CD14-positive monocyte (primary cell): ENCODE data around the gene SF1. TPM values are rescaled to one million over a fixed set of nuclear protein-coding genes. Genes with fewer than 3 reads are reported as not detected.

Experiments
- DNase-seq, 3 donors: peaks; one replicate each; pipeline ENCODE4 v3.0.0-alpha.2; 2011 to 2022
- H2AFZ ChIP-seq: 2 replicates; pipeline ENCODE4 v1.6.0; 2012; ENCODE audit warnings: mild to moderate bottlenecking, low read depth, low read length, inconsistent platforms; ENCODE audit not compliant: insufficient read depth, poor library complexity, severe bottlenecking
- H3K27ac ChIP-seq, 2 donors: 1 replicate in 1 of 2; 2 replicates in 1 of 2; pipeline ENCODE4 v1.5.1; 2012 to 2013; ENCODE audit warnings: low read length in 2 of 2, control low read depth in 1 of 2, inconsistent platforms in 1 of 2, low read depth in 1 of 2, mild to moderate bottlenecking in 1 of 2
- H3K27me3 ChIP-seq, 2 donors: one replicate each; pipeline versions ENCODE4 v1.6.0 to v1.6.1; 2011 to 2013; ENCODE audit warnings: low read length in 2 of 2; ENCODE audit not compliant: control insufficient read depth in 2 of 2, insufficient read depth in 2 of 2
- H3K36me3 ChIP-seq, 2 donors: replicated peaks in 1 of 2; 1 replicate in 1 of 2; 2 replicates in 1 of 2; pipeline versions ENCODE4 v1.5.1 to v1.6.1; 2012 to 2013; ENCODE audit warnings: low read length in 2 of 2, control low read depth in 1 of 2, inconsistent platforms in 1 of 2, mild to moderate bottlenecking in 1 of 2; ENCODE audit not compliant: insufficient read depth in 2 of 2, control insufficient read depth in 1 of 2
- H3K4me1 ChIP-seq, 2 donors: 1 replicate in 1 of 2; 2 replicates in 1 of 2; pipeline versions ENCODE4 v1.5.1 to v1.6.1; 2012 to 2013; ENCODE audit warnings: low read length in 2 of 2, control low read depth in 1 of 2, inconsistent platforms in 1 of 2, mild to moderate bottlenecking in 1 of 2, moderate library complexity in 1 of 2; ENCODE audit not compliant: insufficient read depth in 2 of 2, control insufficient read depth in 1 of 2
- H3K4me2 ChIP-seq: replicated peaks from 2 replicates; pipeline ENCODE3; 2012; ENCODE audit warnings: low read length, moderate library complexity, mild to moderate bottlenecking; ENCODE audit not compliant: poor library complexity, severe bottlenecking; ENCODE audit errors: extremely low read depth
- H3K4me3 ChIP-seq, 3 experiments: fragments of 200-600 bp in 1 of 3; sonication (generic) in 1 of 3; replicated peaks in 1 of 3; 1 replicate in 2 of 3; 2 replicates in 1 of 3; pipeline ENCODE4 v1.5.1; 2011 to 2013; ENCODE audit warnings: low read length in 3 of 3, mild to moderate bottlenecking in 3 of 3, control low read depth in 2 of 3, low read depth in 2 of 3, inconsistent platforms in 1 of 3, moderate library complexity in 1 of 3
- H3K79me2 ChIP-seq: 2 replicates; pipeline ENCODE4 v1.6.0; 2012; ENCODE audit warnings: mild to moderate bottlenecking, control low read depth, inconsistent platforms, low read length, moderate library complexity; ENCODE audit not compliant: insufficient read depth
- H3K9ac ChIP-seq: 2 replicates; pipeline ENCODE4 v1.6.0; 2017; ENCODE audit warnings: low read length, mild to moderate bottlenecking; ENCODE audit not compliant: insufficient read depth, poor library complexity, severe bottlenecking
- H3K9me3 ChIP-seq, 2 donors: replicated peaks in 1 of 2; 1 replicate in 1 of 2; 2 replicates in 1 of 2; pipeline versions ENCODE4 v1.5.1 to v1.6.1; 2012 to 2013; ENCODE audit warnings: low read length in 2 of 2, control low read depth in 1 of 2; ENCODE audit not compliant: control insufficient read depth in 1 of 2, insufficient read depth in 1 of 2
- H4K20me1 ChIP-seq: 2 replicates; pipeline ENCODE4 v1.6.0; 2012; ENCODE audit warnings: mild to moderate bottlenecking, low read length, control low read depth, moderate library complexity; ENCODE audit not compliant: insufficient read depth
- H3K27ac Mint-ChIP-seq, 7 donors: one replicate each; pipeline ENCODE4 v1.8.0; 2020; ENCODE audit warnings: mild to moderate bottlenecking in 7 of 7, mixed read lengths in 7 of 7, moderate library complexity in 6 of 7, inconsistent platforms in 2 of 7
- H3K27me3 Mint-ChIP-seq, 3 donors: one replicate each; pipeline ENCODE4 v1.8.0; 2021 to 2022; ENCODE audit warnings: low read depth in 3 of 3, mild to moderate bottlenecking in 3 of 3, mixed read lengths in 3 of 3, moderate library complexity in 3 of 3, inconsistent platforms in 1 of 3
- H3K36me3 Mint-ChIP-seq, 2 donors: one replicate each; pipeline ENCODE4 v1.8.0; 2020; ENCODE audit warnings: mixed read lengths in 2 of 2, inconsistent platforms in 1 of 2, mild to moderate bottlenecking in 1 of 2
- H3K4me1 Mint-ChIP-seq: one replicate; pipeline ENCODE4 v1.8.0; 2020; ENCODE audit warnings: mild to moderate bottlenecking, mixed read lengths
- H3K4me3 Mint-ChIP-seq, 2 donors: one replicate each; pipeline ENCODE4 v1.8.0; 2020; ENCODE audit warnings: mild to moderate bottlenecking in 2 of 2, mixed read lengths in 2 of 2, moderate library complexity in 1 of 2
- H3K9me3 Mint-ChIP-seq, 7 donors: one replicate each; pipeline ENCODE4 v1.8.0; 2020 to 2022; ENCODE audit warnings: mixed read lengths in 7 of 7, mild to moderate bottlenecking in 6 of 7, moderate library complexity in 6 of 7, inconsistent platforms in 2 of 7
- CTCF ChIP-seq: fragments of 200-600 bp; IDR thresholded peaks from one replicate; pipeline ENCODE4 v1.8.0; 2022; ENCODE audit warnings: antibody characterized with exemption, mild to moderate bottlenecking
- WGBS: methylation state at CpG from one replicate; pipeline ENCODE4 v1.1.5; 2013; ENCODE audit warnings: missing lambda C conversion rate; ENCODE audit not compliant: insufficient coverage; 5-methylcytosine and 5-hydroxymethylcytosine counted together
- intact Hi-C, 2 donors: fragments of 100-400 bp; cut with micrococcal nuclease; formaldehyde crosslinking; loops; one replicate each; pipeline versions ENCODE4 v1.15.0 to v1.15.1; 2023
- polyA plus RNA-seq, 3 donors: library from polyadenylated mRNA; depleted of rRNA in 1 of 3; unstranded in 2 of 3; stranded (reverse) in 1 of 3; fragments of 300-500 nt in 2 of 3; fragments of >200 nt in 1 of 3; fragmentation: Illumina TruSeq in 2 of 3; gene quantifications; 1 replicate in 2 of 3; 2 replicates in 1 of 3; pipeline ENCODE4 v1.2.3, GENCODE V29; 2012 to 2021

The SF1 gene
- polyA plus RNA-seq, 3 donors = 31.6 to 302 (median 47.7) TPM

- H3K9ac ChIP-seq = no peak overlapping the region
- intact Hi-C loops = no loop called here
- no peak for DNase-seq
Measured at GRCh38 chr11:64726867-64727530, 51.3 kb downstream of the SF1 start.

GRCh38 chr11:64726211-64726641, 52.1 kb downstream of the SF1 start:
- intact Hi-C loops = no loop called here
- Histone ChIP-seq H3K36me3 (peaks cover 33 to 52% of the 10 kb centered on the region in 2 donors), H2AFZ (no peak overlapping the region), H3K9ac (no peak overlapping the region), H3K27ac (no peak overlapping the region), H4K20me1 (peaks cover 55% of the 10 kb centered on the region), H3K4me1 (peaks cover 15 to 32% of the 10 kb centered on the region in 2 donors), H3K79me2 (peaks cover under 1% of the 10 kb centered on the region), H3K9me3 (no peaks in the 10 kb centered on the region), H3K27me3 (peaks cover 5 to 14% of the 10 kb centered on the region in 2 donors), H3K4me2 (no peak overlapping the region), H3K4me3 (no peak overlapping the region)
- Mint-ChIP-seq H3K4me3 (no peak overlapping the region), H3K4me1 (peaks cover 24% of the 10 kb centered on the region), H3K36me3 (peaks cover 37 to 47% of the 10 kb centered on the region in 2 donors), H3K9me3 (no peaks in the 10 kb centered on the region), H3K27me3 (peaks cover 13 to 16% (median 15%) of the 10 kb centered on the region in 3 donors), H3K27ac (no peak overlapping the region)
- no peak for DNase-seq
- WGBS = 67% methylated on average over 6 of the region's 9 CpGs
- no peak for TF ChIP-seq CTCF

More at GRCh38 chr11:64726867-64727530, 51.3 kb downstream of the SF1 start:
- no peak overlapping the region for H3K4me3 Mint-ChIP-seq
- Histone ChIP-seq H3K27me3 (peaks cover 5 to 7% of the 10 kb centered on the region in 2 donors), H3K4me2 (no peak overlapping the region), H3K79me2 (peaks cover 8% of the 10 kb centered on the region), H3K36me3 (peaks cover 40 to 59% of the 10 kb centered on the region in 2 donors), H3K27ac (no peak overlapping the region), H4K20me1 (peaks cover 62% of the 10 kb centered on the region), H2AFZ (no peak overlapping the region), H3K4me3 (no peak overlapping the region), H3K9me3 (no peaks in the 10 kb centered on the region), H3K4me1 (peaks cover 15 to 32% of the 10 kb centered on the region in 2 donors)
- H3K27me3 Mint-ChIP-seq = peaks cover 7 to 9% (median 8%) of the 10 kb centered on the region in 3 donors
- H3K27ac Mint-ChIP-seq = no peak overlapping the region
- WGBS = 94% methylated on average over 3 of the region's 7 CpGs
- H3K9me3 Mint-ChIP-seq = no peaks in the 10 kb centered on the region
- peaks cover 44 to 54% of the 10 kb centered on the region in 2 donors for H3K36me3 Mint-ChIP-seq
- TF ChIP-seq CTCF = no peak
- H3K4me1 Mint-ChIP-seq = peaks cover 24% of the 10 kb centered on the region
